GM19455 (cell line): ENCODE data around the gene C1QTNF5.

Experiments used
- ATAC-seq: cut with Tn5 transposase; IDR thresholded peaks from one replicate; pipeline ENCODE4 v1.9.1; 2021; ENCODE audit not compliant: unreplicated experiment

C1QTNF5 gene

DNA sequence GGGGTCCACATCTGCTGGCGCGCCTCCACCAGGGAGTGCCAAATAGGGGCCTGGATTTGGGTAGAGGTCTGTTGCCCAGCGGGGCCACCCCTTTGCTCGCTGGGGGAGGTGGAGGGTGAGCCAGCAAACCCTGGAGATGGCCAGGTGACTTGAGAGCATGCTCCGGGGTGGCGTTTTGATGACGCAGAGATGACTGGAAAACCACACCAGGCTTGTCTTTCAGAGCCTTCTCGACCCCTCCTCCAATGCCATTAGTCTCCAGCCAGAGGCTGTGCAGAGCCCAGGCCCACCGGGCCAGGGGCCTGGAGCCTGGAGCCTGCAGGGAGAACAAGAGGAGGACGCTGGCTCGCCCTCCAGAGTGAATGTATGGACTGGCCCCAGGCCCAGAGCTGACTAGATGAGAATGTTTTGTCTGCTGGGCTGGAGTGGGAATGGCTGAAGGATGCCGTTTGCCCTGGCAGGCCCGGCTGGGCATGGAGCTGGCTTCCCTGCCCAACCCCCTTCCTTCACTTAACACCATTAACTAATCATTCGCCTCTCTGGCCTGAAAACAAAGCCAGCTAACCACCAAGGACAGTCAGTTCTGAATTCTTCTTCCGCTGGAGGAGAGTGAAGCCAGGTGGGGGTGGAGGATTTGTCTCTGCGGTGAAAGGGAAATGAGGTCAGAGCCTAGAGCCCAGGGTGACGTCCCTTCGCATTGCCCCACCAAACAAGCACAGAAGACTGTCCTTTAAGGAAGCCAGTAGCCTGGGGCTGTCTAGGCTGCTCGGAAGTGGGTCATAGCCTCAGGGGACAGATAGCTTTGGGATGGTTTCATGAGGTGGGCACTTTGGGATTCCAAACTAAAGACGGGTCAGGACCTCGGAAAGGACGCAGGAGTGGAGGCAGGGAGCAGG, 22.2 kb downstream of the C1QTNF5 start:
- peak; percentile 39 for ATAC-seq

DNA sequence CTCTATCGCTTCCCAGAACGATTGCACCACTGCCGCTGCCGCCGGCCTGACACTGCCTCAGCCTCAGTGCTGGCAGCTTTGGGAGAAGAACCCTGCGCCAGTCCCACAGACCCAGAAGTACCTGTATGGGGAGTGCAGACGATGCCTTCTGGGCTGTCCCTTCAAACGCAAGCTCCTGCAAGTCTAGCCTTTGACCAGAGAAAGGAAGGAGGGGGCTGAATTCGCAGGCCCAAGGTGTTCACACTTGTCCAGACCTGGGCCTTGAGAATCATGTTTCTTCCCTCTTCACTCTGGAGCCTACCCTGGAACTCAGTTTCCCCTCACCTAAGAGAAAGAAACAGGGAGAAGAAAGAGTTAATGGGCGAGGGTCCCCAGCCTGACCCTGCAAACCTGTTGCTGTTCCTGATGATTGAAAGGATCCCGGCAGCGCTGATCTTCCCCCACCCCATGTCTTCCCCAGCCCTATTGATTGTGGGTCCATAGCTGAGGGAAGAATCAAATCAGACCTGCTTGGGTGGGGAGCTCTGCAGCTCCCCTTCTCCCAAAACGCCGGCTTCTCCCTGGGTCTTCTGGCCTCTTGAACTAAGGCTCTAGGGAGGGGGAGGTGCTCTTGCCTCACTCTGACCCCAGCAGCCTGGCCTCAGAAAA, 23.0 kb downstream of the C1QTNF5 start:
- no peak for ATAC-seq

DNA sequence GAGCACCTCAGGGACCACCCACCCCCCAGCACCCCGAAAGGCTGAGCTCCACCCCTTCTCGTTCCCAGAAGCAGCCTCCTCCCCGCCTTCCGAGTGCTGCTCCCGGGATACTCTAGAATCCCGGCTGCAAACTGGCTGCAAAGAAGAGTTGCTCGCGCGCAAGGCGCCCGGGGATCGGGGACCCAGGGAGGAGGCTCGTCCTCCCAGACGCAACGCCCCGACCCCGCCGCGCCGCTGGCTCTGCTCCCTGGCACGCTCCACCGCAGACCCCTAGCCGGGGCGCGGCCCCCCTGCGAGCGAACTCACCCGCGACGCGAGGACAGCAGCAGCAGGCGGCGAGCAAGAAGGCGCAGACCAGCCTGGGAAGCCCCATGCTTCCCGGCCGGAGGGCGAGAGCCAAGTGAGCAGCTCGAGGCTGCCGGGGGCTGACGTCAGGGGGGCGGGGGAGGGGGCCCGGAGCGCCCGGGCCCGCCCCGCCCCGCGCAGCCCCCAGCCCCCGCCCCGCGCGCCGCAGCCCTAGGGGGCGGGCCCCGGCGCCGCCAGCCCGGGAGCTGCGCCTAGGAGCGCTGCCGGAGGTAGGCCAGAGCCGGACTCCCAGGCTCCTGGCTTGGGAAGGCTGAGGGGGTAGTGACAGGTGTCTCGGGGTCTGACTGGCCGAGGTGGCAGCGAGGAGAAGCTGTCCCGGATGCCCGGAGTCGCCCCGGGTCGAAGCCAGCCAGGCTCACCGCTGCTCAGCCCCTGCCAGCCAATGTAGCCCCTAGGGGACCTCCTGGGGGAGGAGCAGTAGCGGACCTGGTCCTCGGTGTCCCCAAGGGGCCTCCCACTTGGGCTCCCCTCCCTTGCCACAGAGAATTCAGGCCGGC, 23.7 kb downstream of the C1QTNF5 start, which contains the start of gene MCAM:
Gene MCAM (minus strand): TSS at position 402 of the 863 bp plus-strand sequence. CDS start 29 bp downstream, at position 373.
- ATAC-seq, result no peak

DNA sequence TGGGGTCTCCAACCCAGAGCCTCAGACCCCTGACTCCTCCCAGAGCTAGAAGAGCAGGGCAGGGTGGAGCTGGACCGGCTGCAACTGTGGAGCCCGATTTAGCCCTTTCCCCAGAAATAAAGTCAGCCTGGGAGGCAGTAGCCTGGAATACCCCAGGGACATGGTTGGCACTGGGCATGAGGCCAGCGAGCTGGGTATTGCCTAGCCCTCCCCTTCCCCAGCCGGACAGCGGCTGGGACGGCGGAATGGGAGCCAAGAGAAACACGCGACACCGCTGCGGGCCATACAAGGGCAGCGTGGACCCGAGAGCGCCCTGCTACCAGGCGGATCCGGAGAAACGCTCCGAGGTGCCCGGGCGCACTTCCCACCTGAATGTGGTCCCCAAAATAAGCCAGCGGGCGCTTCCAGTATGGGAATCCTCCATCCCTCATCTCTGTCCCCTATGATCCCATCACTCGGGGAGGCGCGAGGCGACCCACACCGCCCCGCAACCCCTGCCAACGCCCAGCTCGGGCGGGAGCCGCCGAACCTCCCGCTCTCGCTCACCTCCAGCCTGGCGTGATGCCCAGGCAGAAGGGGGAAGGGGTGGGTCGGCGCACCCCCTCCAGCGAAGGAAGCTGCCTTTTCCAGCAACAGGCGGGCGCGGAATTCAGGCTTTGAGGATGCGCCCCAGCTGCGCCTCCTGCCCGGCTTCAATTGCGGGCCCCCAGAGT, 24.5 kb downstream of the C1QTNF5 start:
- no peak for ATAC-seq

DNA sequence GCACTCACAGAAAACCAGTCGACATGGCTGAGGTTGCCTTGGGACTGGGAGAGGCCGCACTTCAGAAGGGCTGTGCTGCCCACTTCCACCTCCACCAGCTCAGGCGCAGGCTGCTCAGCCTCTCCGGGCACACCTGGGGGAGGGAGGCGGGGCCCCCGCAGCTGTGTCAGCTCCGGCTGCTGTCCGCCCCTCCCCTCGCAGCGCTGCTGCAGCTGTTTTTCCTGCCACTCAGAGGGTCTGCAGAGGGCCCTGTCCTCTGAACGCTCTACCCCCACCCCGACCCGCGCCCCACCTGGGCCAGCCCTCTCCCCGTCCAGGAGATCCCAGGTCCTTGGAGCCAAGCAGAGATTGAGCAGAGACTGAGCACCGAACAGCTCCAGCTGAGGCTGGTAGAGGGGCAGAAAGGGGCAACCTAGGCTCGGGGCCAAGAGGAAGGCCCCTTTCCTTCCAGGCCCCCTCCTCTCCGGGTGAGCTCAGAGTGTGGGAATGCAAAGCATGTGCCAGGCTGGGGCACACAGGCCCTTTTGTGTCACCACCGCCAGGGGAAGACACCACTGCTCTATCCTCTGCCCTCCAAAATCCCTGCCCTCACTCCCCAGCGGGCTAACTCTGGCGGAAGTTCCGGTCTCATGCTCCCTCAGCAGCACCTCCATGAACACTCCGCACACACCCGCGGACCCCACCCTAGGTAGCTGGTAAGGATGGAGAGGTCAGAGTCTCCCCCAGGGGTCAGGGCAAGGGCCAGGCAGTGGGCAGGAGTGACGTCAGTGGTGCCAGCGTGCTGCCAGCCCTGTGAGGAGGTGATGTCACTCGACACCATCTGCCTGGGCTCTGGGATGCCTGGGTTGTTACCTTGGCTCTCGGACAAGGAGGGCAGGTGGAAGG, 25.3 kb downstream of the C1QTNF5 start:
- ATAC-seq, result no peak

DNA sequence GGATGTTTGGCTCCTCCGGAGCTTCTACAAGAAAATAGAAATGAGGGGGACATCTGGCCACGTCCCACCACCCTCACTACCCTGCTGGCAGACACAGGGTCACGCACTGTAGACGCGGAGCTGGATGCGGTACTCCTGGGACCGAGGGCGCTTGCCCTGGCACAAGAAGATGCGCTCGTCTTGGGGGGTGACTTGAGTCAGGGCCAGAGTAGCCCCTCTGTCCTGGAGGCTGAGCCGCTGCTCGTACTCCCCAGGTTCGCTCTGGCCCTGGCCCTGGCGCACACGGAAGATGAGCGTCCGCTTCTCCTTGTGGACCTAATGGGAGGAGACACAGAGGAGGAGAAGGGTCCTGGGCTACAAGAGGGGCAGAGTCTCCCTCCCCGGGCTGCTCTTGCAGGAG, 26.0 kb downstream of the C1QTNF5 start:
- no peak for ATAC-seq

DNA sequence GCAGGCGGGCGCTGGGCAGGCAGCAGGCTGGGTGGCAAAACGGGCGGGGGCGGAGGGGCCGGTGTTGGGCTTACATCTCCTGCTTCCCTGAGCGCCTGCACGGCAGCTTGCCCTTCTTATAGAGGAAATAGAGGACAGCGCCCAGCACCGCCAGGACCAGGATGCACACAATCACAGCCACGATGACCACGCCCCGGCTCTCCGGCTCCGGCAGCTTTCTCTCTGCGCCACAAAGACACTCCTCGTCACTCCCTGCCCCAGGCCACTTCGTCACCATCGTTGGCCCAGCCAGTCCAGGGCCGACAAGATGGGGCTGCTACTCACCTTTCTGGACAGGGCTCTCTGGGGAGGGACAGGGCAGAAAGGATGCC, 30.0 kb downstream of the C1QTNF5 start:
- ATAC-seq, result no peak

DNA sequence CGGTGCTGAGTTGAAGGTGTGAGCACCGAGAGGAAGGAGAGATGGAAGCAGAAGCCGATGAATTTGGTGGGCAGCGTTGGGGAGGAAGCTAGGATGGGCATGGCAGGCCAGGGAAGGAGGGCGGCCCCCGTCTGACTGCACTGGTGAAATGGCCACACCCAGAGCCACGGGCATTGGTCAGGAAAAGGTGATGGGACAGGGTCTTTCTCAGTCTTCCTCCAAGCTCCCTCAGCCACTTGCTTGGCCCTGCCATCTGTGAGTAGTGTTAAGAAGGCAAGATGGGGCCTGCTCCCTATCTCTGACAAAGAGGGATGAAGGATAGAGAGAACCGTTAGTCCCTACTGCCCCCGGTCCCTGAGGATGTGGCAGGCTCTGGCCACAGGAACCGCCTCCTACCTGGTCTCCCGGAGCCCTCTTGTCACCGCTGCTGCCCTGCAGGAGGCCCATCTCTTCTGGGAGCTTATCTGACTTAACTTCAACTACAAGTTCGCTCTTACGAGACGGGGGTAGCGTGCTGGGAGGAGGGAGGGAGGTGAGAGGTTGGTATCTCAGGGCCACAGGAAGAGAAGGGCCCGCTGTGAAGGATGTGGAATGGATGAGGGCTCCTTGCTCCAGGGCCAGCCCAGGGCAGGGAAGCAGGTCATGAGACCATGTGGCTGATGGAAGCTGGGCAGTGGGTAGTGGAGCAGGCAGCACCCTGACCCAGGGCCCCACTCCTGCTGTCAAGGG, 30.6 kb downstream of the C1QTNF5 start:
- ATAC-seq, result no peak

DNA sequence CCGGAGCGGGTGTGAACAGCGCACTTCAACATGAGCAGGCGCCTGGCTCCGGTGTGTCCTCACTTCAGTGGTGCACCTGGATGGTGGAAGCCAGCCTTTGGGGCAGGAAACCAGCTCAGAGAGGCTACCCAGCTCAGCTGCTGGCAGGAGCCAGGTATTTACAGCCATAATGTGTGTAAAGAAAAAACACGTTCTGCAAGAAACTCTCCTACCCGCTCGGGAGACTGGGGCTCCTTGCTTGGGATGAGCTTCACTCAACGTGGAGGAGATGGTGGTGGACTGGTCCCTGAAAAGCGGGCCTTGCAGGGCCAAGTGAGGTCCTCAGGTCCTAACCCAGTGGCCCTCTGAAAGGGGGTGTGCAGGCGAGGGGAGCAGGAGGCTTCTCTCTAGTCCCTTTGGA, 31.3 kb downstream of the C1QTNF5 start:
- ATAC-seq, result no peak

DNA sequence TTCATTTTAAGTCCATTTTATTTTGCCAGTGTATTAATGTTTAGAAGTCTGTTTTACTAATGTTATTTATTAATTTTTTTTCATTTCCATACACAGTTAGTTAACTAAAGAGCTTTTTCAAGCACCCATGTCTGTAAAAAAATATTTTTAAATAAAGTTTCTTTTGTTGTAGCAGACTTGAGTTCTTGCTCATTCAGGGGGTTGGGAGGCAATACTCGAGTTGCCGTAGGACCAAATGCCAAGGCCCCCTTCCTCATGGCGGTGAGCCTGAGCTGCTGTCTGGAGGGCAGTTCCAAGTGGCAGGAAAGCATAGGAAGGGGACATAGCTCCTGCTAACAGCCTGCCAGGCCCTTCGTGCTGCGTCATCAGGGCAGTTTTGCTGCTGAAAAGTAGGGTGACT, 32.7 kb downstream of the C1QTNF5 start:
- no peak for ATAC-seq

DNA sequence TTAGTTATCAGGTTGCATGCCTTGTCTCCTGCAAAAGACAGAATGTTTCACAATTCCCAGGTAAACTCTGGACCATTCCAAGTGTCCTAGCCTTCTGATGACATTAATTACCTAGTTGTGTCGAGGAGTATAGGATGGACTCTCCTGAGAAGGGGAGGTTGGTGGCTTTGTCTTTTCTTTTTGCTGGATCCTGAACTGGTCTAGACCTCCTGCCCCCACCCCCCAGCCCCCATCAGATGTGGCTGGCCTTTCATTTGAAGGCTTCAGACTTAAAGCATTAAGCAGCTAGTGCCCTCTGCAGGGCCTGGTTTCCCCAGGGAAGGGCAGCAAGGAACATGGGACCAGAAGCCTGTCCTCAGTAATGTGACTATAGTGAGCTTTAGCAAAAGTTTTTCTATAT, 33.5 kb downstream of the C1QTNF5 start:
- no peak for ATAC-seq

DNA sequence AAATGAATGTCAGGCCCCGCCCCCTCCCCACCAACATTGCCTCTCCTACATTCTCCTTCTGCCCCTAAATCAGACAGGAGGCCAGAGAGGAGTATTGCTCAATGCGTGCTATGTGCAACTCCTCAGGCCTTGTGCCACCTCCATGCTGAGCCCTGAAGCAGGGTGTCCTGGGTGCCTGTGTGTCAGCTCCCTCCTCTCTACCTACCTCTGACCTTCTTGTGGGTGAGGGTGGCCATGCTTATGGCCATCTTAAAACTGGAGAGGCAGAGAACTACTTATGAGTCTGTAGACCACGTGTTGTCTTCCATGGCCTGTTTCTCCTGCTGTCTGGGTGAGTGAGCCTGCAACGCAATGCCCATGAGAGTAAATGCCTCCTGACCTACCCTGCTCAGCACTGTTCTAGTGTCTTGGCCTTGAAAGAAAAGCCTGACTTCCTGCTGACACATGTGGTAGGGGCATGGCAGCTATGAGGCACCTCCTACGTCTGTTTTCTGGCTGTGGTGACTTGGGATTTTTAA, 34.3 kb downstream of the C1QTNF5 start:
- ATAC-seq, result no peak

DNA sequence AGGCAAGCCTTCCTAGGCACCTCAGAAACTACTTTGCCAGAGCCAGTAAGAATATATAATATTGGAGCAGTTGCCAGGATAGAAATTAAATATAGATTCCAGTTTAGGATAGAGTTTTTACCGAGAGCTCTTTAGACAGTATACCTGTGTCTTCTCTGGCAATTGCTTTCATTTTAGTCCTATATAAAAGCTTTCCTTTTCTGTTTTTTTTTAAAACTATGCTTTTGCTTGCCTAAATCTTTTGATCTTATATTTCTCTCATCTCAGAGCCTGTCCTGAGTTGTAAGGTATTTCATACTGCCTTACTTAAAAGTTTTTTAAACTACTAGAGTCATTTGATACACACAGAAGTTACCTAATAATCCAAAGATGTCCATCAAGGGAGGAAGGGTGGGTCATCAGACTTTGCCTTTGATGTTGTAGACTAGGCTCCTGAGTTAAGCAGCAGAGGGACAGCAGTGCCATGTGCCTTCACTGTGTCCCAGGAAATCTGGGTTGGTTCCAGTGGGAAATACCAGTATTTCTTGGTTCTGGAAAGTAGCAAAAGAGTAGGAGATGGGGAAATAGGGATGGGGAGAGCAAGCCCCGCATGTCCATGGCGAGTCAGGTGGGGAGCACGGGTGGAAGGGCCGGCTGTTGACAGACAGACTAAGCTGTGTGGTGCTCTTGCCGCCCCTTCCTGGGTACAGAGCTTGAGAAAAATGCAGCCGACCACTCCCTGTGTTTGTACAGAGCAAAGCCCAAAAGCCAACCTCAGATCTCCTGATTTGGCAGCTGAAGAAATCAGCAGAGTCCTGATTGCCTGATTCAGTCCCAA, 34.9 kb downstream of the C1QTNF5 start:
- ATAC-seq, result no peak

DNA sequence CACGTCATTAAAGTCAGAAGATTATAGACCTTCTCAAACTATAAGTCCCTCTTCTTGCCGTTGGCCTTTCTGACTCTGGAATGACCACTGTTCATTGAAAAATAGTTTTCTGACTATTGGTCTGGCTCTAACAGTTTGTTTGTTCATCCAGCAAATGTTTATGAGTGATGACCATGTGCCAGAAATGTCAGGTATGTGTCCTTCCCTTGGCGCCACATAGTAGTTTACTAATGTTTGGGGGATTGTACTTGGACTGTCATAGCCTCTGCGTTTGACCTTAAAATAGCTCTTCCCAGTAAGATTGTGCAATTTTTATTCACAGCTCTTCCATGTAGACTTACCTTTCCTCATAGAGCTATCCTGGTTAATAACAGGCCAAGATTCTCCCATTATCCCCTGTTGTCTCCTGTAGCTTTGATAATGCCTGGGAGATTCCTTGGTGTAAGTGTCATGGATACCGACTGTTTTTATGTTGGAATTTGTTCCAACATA, 37.4 kb downstream of the C1QTNF5 start:
- ATAC-seq, result no peak

DNA sequence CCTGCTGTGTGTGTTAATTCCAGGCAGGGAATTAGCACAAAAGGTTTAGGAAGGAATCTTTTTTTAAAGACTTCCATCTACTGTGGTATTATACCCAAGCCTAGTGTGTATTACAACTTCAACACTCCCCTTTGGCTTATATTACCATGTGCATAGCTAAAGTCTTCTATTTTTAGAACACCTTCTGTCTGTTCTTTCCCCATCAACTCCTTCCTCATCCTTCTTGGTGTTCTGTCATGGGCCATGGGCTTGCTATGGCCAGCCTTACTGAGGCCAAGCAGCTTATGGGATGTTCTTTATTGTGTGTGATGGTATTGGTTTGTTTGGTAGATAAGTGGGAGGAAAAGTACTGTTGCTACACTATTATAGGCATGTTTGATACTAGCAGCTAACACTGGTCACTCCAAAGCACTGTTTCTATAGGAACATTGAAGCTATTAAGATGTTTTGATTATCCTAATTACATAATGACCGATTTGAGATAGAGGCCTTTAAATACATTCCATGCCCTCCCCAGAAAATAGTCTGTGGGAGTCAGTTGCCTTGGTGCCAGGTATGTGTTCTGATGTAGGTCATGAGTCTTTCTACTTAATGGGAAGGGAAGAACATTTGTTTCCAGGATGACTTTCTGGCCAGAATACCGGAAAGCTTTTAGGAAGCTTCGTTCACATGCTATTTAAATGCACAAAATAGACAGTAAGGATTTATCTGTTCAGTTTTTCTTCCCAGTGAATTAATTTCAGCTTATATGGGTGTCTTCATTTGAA, 40.3 kb downstream of the C1QTNF5 start:
- ATAC-seq, result no peak

DNA sequence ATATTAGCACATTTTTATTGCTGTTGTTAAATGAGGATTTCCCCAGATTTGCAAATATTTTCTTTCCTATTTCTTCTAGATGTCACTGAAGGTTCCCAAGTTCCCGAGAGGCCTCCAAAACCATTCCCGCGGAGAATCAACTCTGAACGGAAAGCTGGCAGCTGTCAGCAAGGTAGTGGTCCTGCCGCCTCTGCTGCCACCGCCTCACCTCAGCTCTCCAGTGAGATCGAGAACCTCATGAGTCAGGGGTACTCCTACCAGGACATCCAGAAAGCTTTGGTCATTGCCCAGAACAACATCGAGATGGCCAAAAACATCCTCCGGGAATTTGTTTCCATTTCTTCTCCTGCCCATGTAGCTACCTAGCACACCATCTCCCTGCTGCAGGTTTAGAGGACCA, 41.3 kb downstream of the C1QTNF5 start:
- ATAC-seq, result no peak

DNA sequence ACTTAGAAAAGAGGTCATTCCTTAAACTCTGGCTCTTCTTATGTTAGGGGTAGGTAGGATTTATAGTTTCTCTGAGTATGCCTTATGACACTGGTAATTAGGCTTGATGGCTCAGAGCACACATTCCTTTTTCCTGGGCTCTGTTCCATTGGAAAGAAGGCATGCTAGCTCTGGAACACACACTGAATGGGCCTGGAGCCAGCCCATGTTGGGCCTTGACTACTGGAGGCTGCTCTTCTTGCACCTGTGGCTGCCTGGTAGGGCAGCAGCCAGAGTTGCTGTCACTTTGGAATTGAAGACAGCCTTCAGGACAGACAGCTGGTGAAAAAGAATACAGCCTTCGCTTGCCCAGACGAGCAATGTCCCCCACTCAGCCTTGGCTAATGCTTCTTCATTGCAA, 42.0 kb downstream of the C1QTNF5 start:
- no peak for ATAC-seq
